IgD-negative memory B cell (primary cell): Measurements from ENCODE around the gene OR2V2. TPM values are rescaled to one million over a fixed set of nuclear protein-coding genes. Genes with fewer than 3 reads are reported as not detected.
A peak's percentile ranks its signal among the peaks of the same experiment; 100 is the strongest.
"Not testable (repeated sequence)": the region's sequence is repeated elsewhere in the genome, so short reads cannot be mapped to it uniquely, and the experiment has no call there.

Experiments
- H3K27ac Mint-ChIP-seq, 3 donors: one replicate each; pipeline ENCODE4 v1.8.0; 2020 to 2022; ENCODE audit warnings: mild to moderate bottlenecking in 3 of 3, mixed read lengths in 3 of 3, moderate library complexity in 1 of 3
- H3K27me3 Mint-ChIP-seq: one replicate; pipeline ENCODE4 v1.8.0; 2021; ENCODE audit warnings: mixed read lengths
- H3K36me3 Mint-ChIP-seq: one replicate; pipeline ENCODE4 v1.8.0; 2020; ENCODE audit warnings: mild to moderate bottlenecking, mixed read lengths
- H3K4me1 Mint-ChIP-seq, 3 donors: one replicate each; pipeline ENCODE4 v1.8.0; 2020 to 2022; ENCODE audit warnings: mixed read lengths in 3 of 3, mild to moderate bottlenecking in 1 of 3
- H3K4me3 Mint-ChIP-seq, 4 donors: one replicate each; pipeline ENCODE4 v1.8.0; 2020 to 2022; ENCODE audit warnings: mild to moderate bottlenecking in 4 of 4, mixed read lengths in 4 of 4, moderate library complexity in 3 of 4
- H3K9me3 Mint-ChIP-seq, 3 donors: one replicate each; pipeline ENCODE4 v1.8.0; 2020 to 2021; ENCODE audit warnings: mixed read lengths in 3 of 3, mild to moderate bottlenecking in 1 of 3
- polyA plus RNA-seq: library from polyadenylated mRNA; unstranded; fragments of 300-500 nt; fragmentation: Illumina TruSeq; gene quantifications from one replicate; pipeline ENCODE4 v1.2.3, GENCODE V29; 2021

Gene OR2V2
- polyA plus RNA-seq, 1 donor from 2014 or later, result not detected

DNA sequence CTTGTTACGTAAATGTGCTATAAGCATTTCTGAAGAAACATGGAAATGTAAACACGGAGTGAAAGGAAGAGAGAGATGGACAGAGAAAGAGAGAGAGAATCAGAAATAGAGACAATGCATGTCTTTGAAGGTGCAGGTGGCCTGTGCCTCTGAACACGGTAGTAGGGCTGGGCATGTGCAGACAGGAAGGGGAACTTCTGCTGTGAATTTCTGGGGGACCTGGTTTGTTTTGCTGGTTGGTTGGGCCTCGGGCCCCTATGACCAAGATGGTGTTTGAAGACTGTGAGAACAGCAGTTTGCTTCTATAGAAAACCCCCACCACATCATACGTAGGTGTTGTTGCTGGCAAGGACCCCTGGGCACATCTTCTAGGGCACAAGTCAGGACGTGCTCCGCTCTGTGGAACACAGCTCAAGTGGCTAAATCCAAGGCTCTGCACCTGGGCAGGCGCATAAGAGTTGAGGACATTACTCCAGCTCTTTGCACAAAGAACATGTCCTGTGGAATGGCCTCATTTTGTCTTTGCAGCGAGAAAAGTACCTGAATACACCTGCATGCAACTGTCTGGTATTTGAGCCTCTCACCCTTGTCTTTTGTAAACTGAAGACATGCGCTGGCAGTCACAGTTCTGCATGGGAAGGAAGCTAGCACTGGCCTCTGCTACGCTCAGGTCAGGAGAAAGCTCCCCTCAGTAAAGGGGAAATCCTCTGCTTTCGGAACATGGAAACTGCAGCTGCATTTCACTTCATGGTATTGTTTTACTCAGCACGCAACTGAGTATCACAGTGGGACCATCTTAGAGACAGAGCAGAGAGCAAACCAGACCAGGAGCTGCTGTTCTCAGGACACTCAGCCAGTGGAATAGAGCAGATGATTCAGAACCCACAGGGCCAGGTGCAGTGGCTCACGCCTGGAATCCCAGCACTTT is 2.7 kb downstream of the OR2V2 start:
- Mint-ChIP-seq H3K4me1 (peaks cover 0 to 3% (median 0%) of the 10 kb centered on the region in 3 donors), H3K4me3 (no peak overlapping the region), H3K27me3 (peaks cover 18% of the 10 kb centered on the region), H3K36me3 (peaks cover 6% of the 10 kb centered on the region), H3K9me3 (peaks cover 2 to 7% (median 6%) of the 10 kb centered on the region in 3 donors), H3K27ac (no peak overlapping the region)

- H3K27ac Mint-ChIP-seq, result no peak overlapping the region
- H3K9me3 Mint-ChIP-seq, result peaks cover 2 to 6% (median 4%) of the 10 kb centered on the region in 3 donors
- peaks cover 19% of the 10 kb centered on the region for H3K27me3 Mint-ChIP-seq
- no peak overlapping the region for H3K4me3 Mint-ChIP-seq
- H3K4me1 Mint-ChIP-seq, result peaks cover 0 to 3% (median 0%) of the 10 kb centered on the region in 3 donors
- H3K36me3 Mint-ChIP-seq, result peaks cover 4% of the 10 kb centered on the region
Measured at GRCh38 chr5:181151146-181151545, 3.8 kb downstream of the OR2V2 start.

DNA sequence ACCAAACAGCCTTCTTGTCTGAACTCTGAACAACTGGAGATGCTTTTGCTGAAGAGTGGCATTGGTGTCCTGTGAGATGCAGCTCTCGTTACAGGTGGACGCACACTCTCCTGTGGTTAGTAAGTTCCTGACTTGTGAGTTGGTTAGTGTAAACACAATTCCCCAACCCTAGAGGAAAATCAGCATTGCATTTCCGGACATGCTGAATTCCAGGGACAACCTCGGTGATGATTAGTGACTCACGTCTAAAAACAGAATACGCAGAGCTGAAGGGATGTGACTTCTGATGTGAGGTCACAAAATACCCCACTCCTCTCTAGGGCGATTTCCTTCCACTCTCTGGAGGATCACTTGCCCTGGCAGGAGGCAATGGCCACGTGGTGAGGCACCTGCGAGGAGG is 5.0 kb downstream of the OR2V2 start:
- peaks cover 0 to 4% (median 2%) of the 10 kb centered on the region in 3 donors for H3K9me3 Mint-ChIP-seq
- H3K27me3 Mint-ChIP-seq, result peaks cover 18% of the 10 kb centered on the region
- no peak overlapping the region for H3K27ac Mint-ChIP-seq
- no peak overlapping the region for H3K4me3 Mint-ChIP-seq
- peaks cover 4% of the 10 kb centered on the region for H3K36me3 Mint-ChIP-seq
- peaks cover 0 to 3% (median under 1%) of the 10 kb centered on the region in 3 donors for H3K4me1 Mint-ChIP-seq

DNA sequence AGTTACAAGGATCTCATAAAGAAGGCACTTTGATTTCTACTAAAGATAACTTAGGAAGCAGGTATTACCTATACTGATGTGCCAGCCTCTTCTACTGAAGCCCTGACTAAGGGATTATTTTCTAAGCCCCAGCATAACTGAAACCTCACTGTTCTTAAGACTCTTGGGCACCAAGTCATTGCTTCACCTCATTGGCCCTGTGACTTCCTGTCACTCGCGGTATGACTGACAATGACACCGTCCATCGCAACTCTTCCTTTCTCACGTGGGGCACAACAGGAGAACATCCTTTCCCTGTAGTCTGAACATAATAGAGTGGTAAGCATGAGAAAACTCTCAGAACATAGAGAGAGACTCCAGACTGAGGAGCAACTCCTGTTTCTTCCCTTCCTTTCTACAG is 6.4 kb downstream of the OR2V2 start:
- H3K4me3 Mint-ChIP-seq, result peak overlapping the region in 1 of 4 donors; percentile 55
- H3K36me3 Mint-ChIP-seq, result peaks cover 3% of the 10 kb centered on the region
- peaks cover 0 to 4% (median 2%) of the 10 kb centered on the region in 3 donors for H3K9me3 Mint-ChIP-seq
- H3K4me1 Mint-ChIP-seq, result peaks cover 0 to 5% (median 3%) of the 10 kb centered on the region in 3 donors
- H3K27me3 Mint-ChIP-seq, result peaks cover 11% of the 10 kb centered on the region
- H3K27ac Mint-ChIP-seq, result no peak overlapping the region

GRCh38 chr5:181156758-181157157 is 9.4 kb downstream of the OR2V2 start:
- Mint-ChIP-seq H3K9me3 (peaks cover 0 to 4% (median 2%) of the 10 kb centered on the region in 3 donors), H3K4me1 (peaks cover 5 to 11% (median 10%) of the 10 kb centered on the region in 3 donors), H3K27ac (no peak overlapping the region), H3K27me3 (peaks cover 3% of the 10 kb centered on the region), H3K4me3 (no peak overlapping the region), H3K36me3 (no peaks in the 10 kb centered on the region)

GRCh38 chr5:181158869-181159268 is 11.5 kb downstream of the OR2V2 start:
- Mint-ChIP-seq H3K27me3 (peaks cover 8% of the 10 kb centered on the region), H3K9me3 (peaks cover 4% of the 10 kb centered on the region in 3 donors), H3K36me3 (no peaks in the 10 kb centered on the region), H3K4me3 (peak overlapping the region in 1 of 4 donors; percentile 61), H3K4me1 (peaks cover 13% of the 10 kb centered on the region in 3 donors), H3K27ac (peak overlapping the region in 1 of 3 donors; percentile 91)

DNA sequence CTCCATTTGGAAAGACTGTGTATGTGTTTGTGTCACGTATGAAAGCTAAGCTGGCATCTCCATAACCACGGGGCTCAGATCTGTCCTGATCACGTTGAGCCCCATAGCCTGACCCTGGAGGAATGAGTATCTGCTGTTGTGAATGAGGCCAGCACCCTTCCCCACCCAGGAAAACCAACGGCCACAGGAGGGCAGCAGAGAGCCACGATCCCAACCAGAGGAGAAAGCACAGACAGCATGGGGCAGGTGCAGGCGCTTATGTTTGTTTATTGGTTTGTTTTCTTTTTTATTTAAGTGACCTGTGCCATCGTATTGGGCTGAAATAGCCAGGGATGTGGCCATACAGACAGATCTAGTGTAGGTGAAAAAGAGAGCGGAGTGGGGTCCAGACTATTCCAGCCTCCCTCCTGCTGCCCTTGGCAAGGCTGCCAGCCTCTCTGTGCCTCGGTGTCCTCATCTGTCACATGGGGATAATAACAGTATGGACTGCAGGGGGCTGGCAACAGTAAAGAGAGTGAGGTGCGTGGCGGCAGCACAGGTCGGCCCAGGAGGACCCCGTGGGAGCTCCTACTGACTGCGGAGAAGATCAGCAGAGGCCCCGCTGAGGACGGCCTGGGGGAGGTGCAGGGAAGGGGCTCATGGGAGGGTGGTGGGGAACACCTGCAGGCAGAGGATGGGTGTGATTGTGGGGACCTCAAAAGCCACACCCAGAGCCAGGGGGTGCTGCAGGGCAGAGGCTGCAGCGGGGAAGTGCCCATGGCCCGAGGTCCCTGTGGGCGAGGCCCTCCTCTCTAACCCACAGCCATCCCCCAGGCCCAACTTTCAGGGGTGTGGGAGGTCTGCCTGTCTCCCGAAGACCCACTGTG is 12.1 kb downstream of the OR2V2 start:
- no peaks in the 10 kb centered on the region for H3K36me3 Mint-ChIP-seq
- H3K27me3 Mint-ChIP-seq, result peaks cover 8% of the 10 kb centered on the region
- peaks cover 4 to 8% (median 4%) of the 10 kb centered on the region in 3 donors for H3K9me3 Mint-ChIP-seq
- H3K4me1 Mint-ChIP-seq, result peaks cover 13 to 14% (median 13%) of the 10 kb centered on the region in 3 donors
- peak overlapping the region; percentile 67 to 91 (median 84) for H3K27ac Mint-ChIP-seq
- H3K4me3 Mint-ChIP-seq, result peak overlapping the region; percentile 61 to 86 (median 64)

GRCh38 chr5:181160152-181160754 is 12.9 kb downstream of the OR2V2 start:
- peaks cover 8% of the 10 kb centered on the region for H3K27me3 Mint-ChIP-seq
- peak overlapping the region in 3 of 4 donors; percentile 78 to 86 (median 81) for H3K4me3 Mint-ChIP-seq
- H3K9me3 Mint-ChIP-seq, result peaks cover under 1 to 11% (median 2%) of the 10 kb centered on the region in 3 donors
- H3K4me1 Mint-ChIP-seq, result peaks cover 13 to 16% (median 14%) of the 10 kb centered on the region in 3 donors
- H3K27ac Mint-ChIP-seq, result peak overlapping the region; percentile 42 to 78 (median 71)
- H3K36me3 Mint-ChIP-seq, result no peaks in the 10 kb centered on the region

- peaks cover 13% of the 10 kb centered on the region for H3K27me3 Mint-ChIP-seq
- peak overlapping the region; percentile 60 to 85 (median 66) for H3K4me3 Mint-ChIP-seq
- H3K4me1 Mint-ChIP-seq, result peaks cover 14 to 21% (median 15%) of the 10 kb centered on the region in 3 donors
- peak overlapping the region in 2 of 3 donors; percentile 81 to 90 for H3K27ac Mint-ChIP-seq
- H3K36me3 Mint-ChIP-seq, result not testable (repeated sequence)
- peaks cover 4 to 14% (median 4%) of the 10 kb centered on the region in 3 donors for H3K9me3 Mint-ChIP-seq
Measured at GRCh38 chr5:181160755-181161533, 13.6 kb downstream of the OR2V2 start.

DNA sequence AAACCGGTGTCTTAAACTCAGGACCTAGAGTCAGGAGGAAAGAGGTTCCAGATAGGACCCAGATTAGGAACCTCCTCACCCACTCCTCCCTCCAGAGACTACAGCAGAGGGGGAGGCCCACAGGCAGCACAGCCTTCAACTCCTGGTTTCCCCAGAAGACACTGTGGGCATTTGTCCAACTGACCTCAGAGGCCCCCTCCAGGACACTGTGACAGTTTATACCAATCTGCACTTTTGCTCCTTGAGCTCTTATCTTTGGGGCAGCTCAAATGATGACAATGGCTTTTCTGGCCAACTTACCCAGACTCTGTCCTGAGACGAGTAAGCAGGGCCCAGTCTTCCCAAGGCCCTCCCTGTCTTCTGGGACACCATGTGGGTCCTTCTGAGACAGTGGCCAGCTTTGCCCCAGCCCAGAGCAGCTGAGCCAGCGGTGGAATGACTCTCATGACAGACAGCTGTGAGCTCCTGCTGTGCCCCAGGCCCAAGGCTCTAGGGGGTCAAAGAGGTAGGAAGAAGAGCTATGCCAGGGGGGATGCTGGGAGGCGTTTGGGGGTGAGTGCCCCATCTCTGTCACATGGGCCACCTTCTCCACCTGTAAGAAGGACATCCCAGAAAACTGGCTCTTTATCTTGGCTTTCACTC is 14.3 kb downstream of the OR2V2 start:
- Mint-ChIP-seq H3K4me1 (peaks cover 17 to 21% (median 20%) of the 10 kb centered on the region in 3 donors), H3K36me3 (no peaks in the 10 kb centered on the region), H3K4me3 (peak overlapping the region in 3 of 4 donors; percentile 60 to 85 (median 65)), H3K27me3 (peaks cover 19% of the 10 kb centered on the region), H3K9me3 (peaks cover 4 to 17% (median 4%) of the 10 kb centered on the region in 3 donors), H3K27ac (peak overlapping the region in 1 of 3 donors; percentile 90)

DNA sequence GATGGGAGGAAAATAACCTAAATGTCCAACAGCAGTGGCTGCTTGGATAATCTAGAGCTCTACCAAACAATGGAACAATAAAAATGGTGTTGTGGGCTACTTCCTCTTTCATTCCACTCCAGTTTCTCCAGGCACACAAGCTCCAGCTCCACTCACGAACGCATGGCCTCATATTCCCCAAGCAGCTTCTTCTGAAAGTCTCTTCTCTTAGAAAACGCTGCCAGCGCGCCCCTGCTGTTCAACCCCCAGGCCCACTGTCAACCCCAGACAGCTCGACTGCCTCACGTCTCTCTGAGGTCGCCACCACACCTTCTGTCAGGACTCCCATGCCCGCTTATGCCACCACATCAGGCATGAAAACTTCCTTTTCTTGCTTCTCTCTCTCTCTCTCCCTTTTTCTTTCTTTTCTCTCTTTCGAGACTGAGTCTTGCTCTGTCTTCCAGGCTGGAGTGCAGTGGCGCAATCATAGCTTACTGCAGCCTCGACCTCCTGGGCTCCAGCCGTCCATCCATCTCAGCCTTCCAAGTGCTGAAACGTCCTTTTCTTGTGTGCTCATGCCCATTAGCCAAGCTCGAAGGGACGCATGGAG is 16.2 kb downstream of the OR2V2 start:
- Mint-ChIP-seq H3K4me1 (peaks cover 23 to 26% (median 24%) of the 10 kb centered on the region in 3 donors), H3K27me3 (peaks cover 35% of the 10 kb centered on the region), H3K9me3 (peaks cover 4 to 21% (median 9%) of the 10 kb centered on the region in 3 donors), H3K36me3 (no peaks in the 10 kb centered on the region), H3K4me3 (peak overlapping the region; percentile 70 to 94 (median 74)), H3K27ac (peak overlapping the region; percentile 89 to 93 (median 91))

DNA sequence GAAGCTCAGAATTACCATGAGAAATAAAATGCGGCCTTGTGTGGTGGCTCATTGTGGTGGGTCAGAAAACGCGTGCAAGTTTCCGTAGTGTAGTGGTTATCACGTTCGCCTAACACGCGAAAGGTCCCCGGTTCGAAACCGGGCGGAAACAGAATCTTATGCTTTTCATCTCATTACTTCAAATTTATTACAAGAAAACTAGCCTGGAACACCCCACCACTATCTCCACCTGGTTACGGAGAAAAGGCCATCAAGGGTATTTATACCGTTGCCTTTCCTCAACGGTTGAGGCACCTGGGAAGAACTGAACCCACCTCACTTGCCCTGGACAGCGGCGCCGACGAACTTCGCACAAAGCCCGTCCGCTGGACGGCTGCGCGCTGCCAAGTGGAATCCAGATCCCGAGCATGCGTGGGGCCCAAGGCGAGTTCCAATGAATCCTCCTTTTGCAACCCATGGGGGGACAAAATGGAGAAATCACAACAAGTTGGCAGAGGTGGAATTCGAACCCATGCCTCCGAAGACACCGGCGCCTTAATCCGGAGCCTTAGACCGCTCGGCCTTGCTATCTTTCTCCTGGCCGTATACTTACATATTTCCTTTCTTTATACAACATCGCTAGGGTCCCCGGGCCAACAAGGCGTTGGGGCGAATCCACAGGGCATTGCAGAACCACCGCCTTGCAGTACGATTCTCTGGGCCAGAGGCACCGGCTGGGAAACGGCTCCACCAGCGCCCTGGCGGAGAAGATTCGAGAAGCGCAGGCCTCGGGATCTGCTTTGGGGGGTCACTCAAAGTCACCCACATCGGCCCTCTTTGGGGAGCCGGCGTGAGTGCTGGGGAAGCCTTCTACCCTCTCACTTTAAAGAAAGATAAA is 16.9 kb downstream of the OR2V2 start:
- Mint-ChIP-seq H3K4me3 (peak overlapping the region; percentile 67 to 94 (median 71)), H3K9me3 (peaks cover 4 to 21% (median 9%) of the 10 kb centered on the region in 3 donors), H3K27me3 (peaks cover 41% of the 10 kb centered on the region), H3K27ac (peak overlapping the region; percentile 69 to 93 (median 91)), H3K36me3 (peaks cover 2% of the 10 kb centered on the region), H3K4me1 (peaks cover 23 to 28% (median 25%) of the 10 kb centered on the region in 3 donors)
